ENCODE measurements around the gene RPLP1. TPM values are rescaled to one million over a fixed set of nuclear protein-coding genes. Genes with fewer than 3 reads are reported as not detected.

Gene RPLP1
- total and polyA plus RNA-seq, 9 of the 15 experiments (the other 6 are each of a cell fraction or from before 2014, with no cell fraction given): 76.3 to 3,053 (median 847) TPM

- TF ChIP-seq STAG1 (CRISPR knock-in tag; IDR thresholded peaks at IDR 0.05; ENCODE audit: borderline replicate concordance) (no peak), MCM3 (IDR thresholded peaks at IDR 0.05) (no peak), MYBL2 (IDR thresholded peaks at IDR 0.05; ENCODE audit: low read depth) (no peak), MYBL2 (CRISPR knock-in tag; IDR thresholded peaks at IDR 0.05; ENCODE audit: borderline replicate concordance) (no peak), SMAD1 (IDR thresholded peaks at IDR 0.05; ENCODE audit: low read depth, low read length, partially characterized antibody) (no peak), MEF2A (IDR thresholded peaks at IDR 0.05; ENCODE audit: control insufficient read depth, low read depth, low read length) (no peak), KDM2B (CRISPR knock-in tag; IDR thresholded peaks at IDR 0.05) (no peak), ILF3 (IDR thresholded peaks at IDR 0.05; ENCODE audit: borderline replicate concordance) (no peak)
These were observed 30.2 kb upstream of the RPLP1 start (continued) for GRCh38 chr15:69422336-69422895.

DNA sequence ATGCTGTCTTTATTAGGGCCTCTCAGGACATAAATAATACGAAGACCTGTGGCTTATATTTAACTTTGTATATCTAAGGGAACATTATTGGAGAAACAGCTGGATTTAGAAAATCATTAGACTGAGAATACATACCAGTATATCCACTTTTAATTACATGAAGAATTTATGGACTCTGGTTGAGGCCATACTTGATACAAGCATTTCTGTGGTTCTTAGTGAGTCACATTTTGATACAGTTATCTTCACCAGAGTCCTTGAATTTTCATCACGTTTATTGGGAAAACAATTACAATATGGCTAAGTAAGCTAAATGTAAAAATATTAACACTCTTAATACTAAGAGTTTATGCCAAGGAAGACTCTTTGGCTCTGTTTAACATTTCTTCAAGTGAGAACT is 28.6 kb upstream of the RPLP1 start:
- H3K9ac ChIP-seq (ENCODE audit: insufficient read depth in 1 of 2, low read depth in 2 of 2, low read length in 2 of 2): no peak overlapping the region
- H3K36me3 ChIP-seq (ENCODE audit: control insufficient read depth, insufficient read depth, low read length): peaks cover 95% of the 10 kb centered on the region
- no peaks in the 10 kb centered on the region for H3K9me1 ChIP-seq (ENCODE audit: control insufficient read depth, insufficient read depth, low read length)
- ChIA-PET POLR2A (interaction anchor here (1.1 to 1.2 kb wide), 2 partner anchors 9 to 28 kb away, joined by 4 read pairs; no protein-coding TSS in a partner anchor), CTCF (ENCODE audit: low intra/inter-chr PET ratio) (no interaction called here)
- 94% methylated on average over 2 of the region's 2 CpGs for WGBS (ENCODE audit: insufficient coverage, low coverage, missing lambda C conversion rate)
- H3K79me2 ChIP-seq (ENCODE audit: control insufficient read depth, insufficient read depth, low read length): peaks cover 5% of the 10 kb centered on the region; the same call in 1 of the 3 replicates
- H3K9me3 ChIP-seq (replicated peaks; ENCODE audit: control insufficient read depth, insufficient read depth, low read depth, low read length): no peaks in the 10 kb centered on the region
- H3K4me2 ChIP-seq (ENCODE audit: insufficient read depth, low read length): no peak overlapping the region
- in situ Hi-C loops (cut with MboI) (no loop called here), intact Hi-C loops (cut with micrococcal nuclease) (no loop called here)
- no TSS peak for BruUV-seq (replicated peaks)
- ATAC-seq: no peak
- H3K4me1 ChIP-seq (replicated peaks in 1 of 2; ENCODE audit: control insufficient read depth in 2 of 2, insufficient read depth in 2 of 2, low read length in 2 of 2): no peaks in the 10 kb centered on the region
- no peak overlapping the region for H2AFZ ChIP-seq (ENCODE audit: low read depth, low read length)
- H3K27ac ChIP-seq (ENCODE audit: extremely low read depth, low read depth, low read length): no peak overlapping the region
- no peaks in the 10 kb centered on the region for H3K27me3 ChIP-seq (ENCODE audit: control insufficient read depth in 2 of 2, insufficient read depth in 2 of 2, low read length in 2 of 2)
- no peak for DNase-seq (ENCODE audit: extremely low read depth in 1 of 4, low spot score in 3 of 4)
- no peak for FAIRE-seq
- no peak for TF ChIP-seq SNRNP70 (optimal IDR thresholded peaks at IDR 0.05; ENCODE audit: low read depth, low read length)
- TF ChIP-seq ELK1 (CRISPR knock-in tag; IDR thresholded peaks at IDR 0.05): no peak
- no peak for TF ChIP-seq RBM15 (IDR thresholded peaks at IDR 0.05; ENCODE audit: insufficient read depth, low read length)
- TF ChIP-seq, protein P1, sequence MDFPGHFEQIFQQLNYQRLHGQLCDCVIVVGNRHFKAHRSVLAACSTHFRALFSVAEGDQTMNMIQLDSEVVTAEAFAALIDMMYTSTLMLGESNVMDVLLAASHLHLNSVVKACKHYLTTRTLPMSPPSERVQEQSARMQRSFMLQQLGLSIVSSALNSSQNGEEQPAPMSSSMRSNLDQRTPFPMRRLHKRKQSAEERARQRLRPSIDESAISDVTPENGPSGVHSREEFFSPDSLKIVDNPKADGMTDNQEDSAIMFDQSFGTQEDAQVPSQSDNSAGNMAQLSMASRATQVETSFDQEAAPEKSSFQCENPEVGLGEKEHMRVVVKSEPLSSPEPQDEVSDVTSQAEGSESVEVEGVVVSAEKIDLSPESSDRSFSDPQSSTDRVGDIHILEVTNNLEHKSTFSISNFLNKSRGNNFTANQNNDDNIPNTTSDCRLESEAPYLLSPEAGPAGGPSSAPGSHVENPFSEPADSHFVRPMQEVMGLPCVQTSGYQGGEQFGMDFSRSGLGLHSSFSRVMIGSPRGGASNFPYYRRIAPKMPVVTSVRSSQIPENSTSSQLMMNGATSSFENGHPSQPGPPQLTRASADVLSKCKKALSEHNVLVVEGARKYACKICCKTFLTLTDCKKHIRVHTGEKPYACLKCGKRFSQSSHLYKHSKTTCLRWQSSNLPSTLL (IDR thresholded peaks at IDR 0.05): no peak
- TF ChIP-seq CREBBP (IDR thresholded peaks at IDR 0.05; ENCODE audit: low read depth, low read length): no peak
- no peak for TF ChIP-seq HCFC1 (IDR thresholded peaks at IDR 0.05; ENCODE audit: low read depth, low read length)
- no peak for TF ChIP-seq SIN3A (IDR thresholded peaks at IDR 0.05; ENCODE audit: borderline replicate concordance in 2 of 2, control insufficient read depth in 1 of 2, low read depth in 2 of 2, low read length in 2 of 2)
- H4K20me1 ChIP-seq (replicated peaks; ENCODE audit: control insufficient read depth, insufficient read depth, low read length): no peaks in the 10 kb centered on the region
- H3K4me3 ChIP-seq: no peak overlapping the region

Data from K562 (cell line).